ENCODE results near the gene NUP62. TPM values are rescaled to one million over a fixed set of nuclear protein-coding genes. Genes with fewer than 3 reads are reported as not detected.

NUP62 gene
- total RNA-seq, 1 experiment from 2014 or later: 127 TPM

GRCh38 chr19:49977881-49978280 lies 48.6 kb upstream of the NUP62 start:
- H3K27ac ChIP-seq (ENCODE audit: insufficient read length, low read depth, low read length): no peak overlapping the region
- H3K4me1 ChIP-seq (ENCODE audit: insufficient read depth, low read length): no peaks in the 10 kb centered on the region
- H3T11ph ChIP-seq (ENCODE audit: low read length): no peak overlapping the region
- Mint-ChIP-seq H3K4me1 (peaks cover 0 to 4% of the 10 kb centered on the region in 2 experiments; a peak in 2 of 4 replicates), H3K4me3 (no peak overlapping the region), H3K9me3 (no peaks in the 10 kb centered on the region), H3K36me3 (ENCODE audit: insufficient read depth in 1 of 3, low read depth in 3 of 3) (peaks cover 0 to 6% (median 3%) of the 10 kb centered on the region in 3 experiments; a peak in 2 of 7 replicates), H3K27ac (peak overlapping the region in 1 of 3 experiments; percentile 20; a peak in 1 of 7 replicates), H3K27me3 (ENCODE audit: low read depth) (peaks cover 6% of the 10 kb centered on the region)
- H4K5ac ChIP-seq (ENCODE audit: insufficient read length, low read depth, low read length): no peak overlapping the region
- no peak overlapping the region for H3K4me2 ChIP-seq (ENCODE audit: insufficient read depth, insufficient read length, low read length)
- H3K79me1 ChIP-seq (ENCODE audit: insufficient read depth, low read depth, low read length, poor library complexity, severe bottlenecking): no peaks in the 10 kb centered on the region
- H2BK12ac ChIP-seq (ENCODE audit: insufficient read length, low read depth, low read length): no peak overlapping the region
- no peak overlapping the region for H3K23ac ChIP-seq (ENCODE audit: insufficient read length, low read depth, low read length)
- H2BK120ac ChIP-seq (ENCODE audit: low read depth, low read length, poor library complexity, severe bottlenecking): no peak overlapping the region
- H2AK5ac ChIP-seq (ENCODE audit: insufficient read length, low read length): no peak overlapping the region
- no peaks in the 10 kb centered on the region for H3K9me3 ChIP-seq (ENCODE audit: control insufficient read depth, low read depth, low read length)
- H4K8ac ChIP-seq (replicated peaks; ENCODE audit: insufficient read length, low read depth, low read length): no peak overlapping the region
- no peak overlapping the region for H2BK15ac ChIP-seq (ENCODE audit: low read depth, low read length)
- no peak overlapping the region for H3K9ac ChIP-seq (ENCODE audit: extremely low read depth, insufficient read length, low read length)
- WGBS (ENCODE audit: extremely low coverage, insufficient read length, low lambda C conversion rate): no CpG with 5 or more reads among the region's 18 CpGs
- no peak overlapping the region for H3K14ac ChIP-seq (ENCODE audit: insufficient read depth, low read length)
- H2BK5ac ChIP-seq (ENCODE audit: insufficient read length, low read length): no peak overlapping the region
- no peaks in the 10 kb centered on the region for H4K20me1 ChIP-seq (ENCODE audit: control insufficient read depth, insufficient read depth, insufficient read length)
- no peak overlapping the region for H4K91ac ChIP-seq (ENCODE audit: insufficient read length, low read depth, low read length)
- no peaks in the 10 kb centered on the region for H3K79me2 ChIP-seq (ENCODE audit: insufficient read depth, low read length)
- H2BK20ac ChIP-seq (ENCODE audit: low read depth, low read length, poor library complexity, severe bottlenecking): no peak overlapping the region
- no peak for TF ChIP-seq CTCF (conservative IDR thresholded peaks at IDR 0.05)
- no peak overlapping the region for H3K18ac ChIP-seq (ENCODE audit: insufficient read length, low read depth, low read length)
- H2AFZ ChIP-seq (ENCODE audit: low read length): no peak overlapping the region
- H3K56ac ChIP-seq (ENCODE audit: insufficient read length, low read depth, low read length): no peak overlapping the region
- no peak for DNase-seq
- H3K27me3 ChIP-seq (ENCODE audit: insufficient read depth, low read length): no peaks in the 10 kb centered on the region
- no peaks in the 10 kb centered on the region for H3K23me2 ChIP-seq (ENCODE audit: insufficient read length, low read depth, low read length, poor library complexity, severe bottlenecking)
- H3K4ac ChIP-seq (ENCODE audit: low read depth, low read length): no peak overlapping the region
